NCI-H187 (cell line): Measurements from ENCODE around the gene SPTA1.

Experiments used
- DNase-seq, 2 experiments: peaks; one replicate each; lab custom pipeline; 2025; lab: John Stamatoyannopoulos, UW

The SPTA1 gene

GRCh38 chr1:158570480-158570879, 116.0 kb downstream of the SPTA1 start, which contains the start of gene OR6P1:
OR6P1 (minus strand) TSS chr1:158570580; CDS start chr1:158563604, 6,976 bp downstream.
- DNase-seq, result no peak

DNA sequence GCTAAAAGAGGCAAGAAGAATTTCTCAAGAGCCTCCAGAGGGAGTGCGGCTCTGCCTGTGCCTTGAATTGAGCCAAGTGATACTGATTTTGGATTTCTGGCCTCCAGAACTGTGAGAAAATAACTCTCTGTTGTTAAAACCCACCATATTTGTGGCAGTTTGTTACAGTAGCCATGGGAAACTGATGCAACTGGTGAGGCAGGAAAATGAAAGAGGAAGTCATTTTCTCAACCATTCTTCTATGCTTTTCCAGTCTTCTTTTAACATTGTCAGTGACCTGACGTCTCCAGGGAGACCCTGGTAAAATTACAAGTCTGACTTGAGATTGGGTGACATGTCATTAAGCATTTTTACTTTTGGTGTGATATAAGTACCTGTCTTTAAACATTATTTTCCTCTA, 121.9 kb downstream of the SPTA1 start:
- DNase-seq, result no peak

DNA sequence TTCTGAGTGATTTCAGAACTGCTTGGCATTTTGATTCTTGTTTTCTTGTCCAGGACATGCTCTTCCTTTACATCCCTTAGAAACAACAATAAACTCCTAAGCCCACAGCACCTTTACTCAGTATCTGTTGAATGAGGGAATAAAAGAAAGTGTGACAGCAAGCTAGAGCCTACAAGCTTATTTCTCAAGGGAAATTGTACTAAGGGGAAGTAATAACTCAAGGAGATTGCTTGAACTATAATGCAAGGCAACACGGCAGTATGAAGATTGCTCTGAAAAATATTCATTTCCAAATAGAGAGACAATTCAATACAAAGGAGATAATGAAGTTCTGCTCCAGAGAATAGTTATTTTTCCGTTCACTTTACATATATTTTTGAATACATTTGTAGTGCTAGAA, 122.7 kb downstream of the SPTA1 start:
- DNase-seq, result no peak
